Endodermal cell (in vitro differentiated cells): ENCODE results near the gene CLEC10A. TPM values are rescaled to one million over a fixed set of nuclear protein-coding genes. Genes with fewer than 3 reads are reported as not detected.

Experiments
- DNase-seq: peaks from one replicate; pipeline ENCODE4 v3.0.0-alpha.2; 2017
- H3K27ac ChIP-seq: 2 replicates; pipeline ENCODE4 v1.5.1; 2013; ENCODE audit warnings: mild to moderate bottlenecking, low read depth, low read length, moderate library complexity
- H3K27me3 ChIP-seq: 2 replicates; pipeline ENCODE4 v1.6.1; 2013; ENCODE audit warnings: mild to moderate bottlenecking, low read length, moderate library complexity; ENCODE audit not compliant: insufficient read depth, control insufficient read depth, poor library complexity, severe bottlenecking
- H3K36me3 ChIP-seq: 2 replicates; pipeline ENCODE4 v1.7.0; 2013; ENCODE audit warnings: mild to moderate bottlenecking, low read length, moderate library complexity; ENCODE audit not compliant: control insufficient read depth, insufficient read depth
- H3K4me1 ChIP-seq: one replicate; pipeline ENCODE4 v1.7.0; 2013; ENCODE audit warnings: low read length; ENCODE audit not compliant: control insufficient read depth, insufficient read depth
- H3K4me3 ChIP-seq: 2 replicates; pipeline ENCODE4 v1.5.1; 2013; ENCODE audit warnings: mild to moderate bottlenecking, low read length, moderate library complexity
- H3K9ac ChIP-seq: 2 replicates; pipeline ENCODE4 v1.6.1; 2013; ENCODE audit warnings: mild to moderate bottlenecking, low read length, moderate library complexity; ENCODE audit not compliant: poor library complexity, severe bottlenecking; ENCODE audit errors: extremely low read depth
- H3K9me3 ChIP-seq: 2 replicates; pipeline ENCODE4 v1.6.1; 2013; ENCODE audit warnings: mild to moderate bottlenecking, low read length, moderate library complexity; ENCODE audit not compliant: control insufficient read depth
- H3K27ac Mint-ChIP-seq: 2 replicates; pipeline ENCODE4 v1.8.0; 2020; ENCODE audit warnings: mixed read lengths
- H3K27me3 Mint-ChIP-seq: 2 replicates; pipeline ENCODE4 v1.8.0; 2021; ENCODE audit warnings: mild to moderate bottlenecking, mixed read lengths; ENCODE audit not compliant: insufficient read depth
- H3K36me3 Mint-ChIP-seq: 2 replicates; pipeline ENCODE4 v1.8.0; 2020; ENCODE audit warnings: low read depth, mixed read lengths
- H3K4me1 Mint-ChIP-seq: 2 replicates; pipeline ENCODE4 v1.8.0; 2020; ENCODE audit warnings: mixed read lengths
- H3K4me3 Mint-ChIP-seq: 2 replicates; pipeline ENCODE4 v1.8.0; 2020; ENCODE audit warnings: mild to moderate bottlenecking, moderate library complexity, mixed read lengths
- H3K9me3 Mint-ChIP-seq: 2 replicates; pipeline ENCODE4 v1.8.0; 2020; ENCODE audit warnings: mild to moderate bottlenecking, mixed read lengths
- WGBS, 2 experiments: methylation state at CpG; one replicate each; pipeline versions ENCODE4 v1.1.5 to v1.1.7; 2013; ENCODE audit warnings: missing lambda C conversion rate in 2 of 2, mixed read lengths in 1 of 2; ENCODE audit not compliant: insufficient coverage in 1 of 2, insufficient read length in 1 of 2; 5-methylcytosine and 5-hydroxymethylcytosine counted together
- total RNA-seq, 2 donors: library from RNA; stranded (reverse); fragmentation: NEBNext Ultra II Directional in 1 of 2; extraction: Animal tissue kit (Norgen Biotek cat#: 25700) in 1 of 2; gene quantifications; 2 replicates in 1 of 2; 3 replicates in 1 of 2; pipeline ENCODE4 v1.2.1, GENCODE V29; 2021
- TF ChIP-seq, protein P1 (sequence below): fragments of 200-600 bp; sonication (generic); conservative IDR thresholded peaks from 2 replicates; pipeline ENCODE4 v1.5.0; 2021; ENCODE audit warnings: antibody characterized with exemption, mild to moderate bottlenecking

The CLEC10A gene
- total RNA-seq, 2 donors from 2014 or later: not detected

DNA sequence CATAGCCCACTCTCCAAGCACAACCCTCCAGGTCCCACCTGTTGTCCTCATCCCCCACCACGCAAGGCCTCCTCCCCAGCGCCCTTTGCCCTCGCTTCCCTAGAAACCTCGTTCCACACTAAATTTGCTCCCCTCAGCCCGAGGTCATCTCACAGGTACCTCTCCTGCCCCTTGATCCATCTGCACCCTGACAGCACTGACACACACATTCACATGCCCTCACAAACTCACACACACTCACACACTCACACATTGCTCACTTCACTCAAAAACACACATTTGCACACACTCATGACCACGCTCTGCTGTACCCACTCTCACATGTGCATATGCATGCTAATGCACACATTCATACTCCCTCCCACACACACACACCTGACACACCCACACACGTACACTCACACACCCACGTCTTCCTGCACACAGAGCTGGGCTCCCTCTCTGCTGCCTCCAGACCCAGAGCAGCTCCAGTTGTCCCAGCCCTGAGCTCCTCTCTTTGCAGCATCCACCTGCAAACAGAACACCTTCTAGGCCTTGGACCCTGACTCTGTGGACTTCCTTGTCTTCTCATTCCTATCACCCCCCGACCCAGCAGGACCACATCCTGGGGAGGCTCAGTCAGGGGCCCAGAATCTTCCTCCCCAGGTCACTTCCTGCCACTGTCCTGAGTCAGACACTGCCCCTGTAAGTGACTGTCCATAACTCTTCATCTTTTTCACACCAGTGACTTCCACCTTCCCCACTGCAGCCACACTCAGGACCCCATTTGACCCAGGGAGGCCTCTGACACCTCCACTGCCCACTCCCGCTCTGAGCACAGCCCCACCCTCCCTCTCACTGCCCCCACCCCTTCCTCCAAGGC is 29.6 kb upstream of the CLEC10A start:
- no peak overlapping the region for H3K27ac Mint-ChIP-seq
- DNase-seq: no peak
- no peak overlapping the region for H3K9ac ChIP-seq
- H3K27me3 Mint-ChIP-seq: no peaks in the 10 kb centered on the region
- no peaks in the 10 kb centered on the region for H3K36me3 Mint-ChIP-seq
- H3K27ac ChIP-seq: no peak overlapping the region
- H3K9me3 Mint-ChIP-seq: no peaks in the 10 kb centered on the region
- no peaks in the 10 kb centered on the region for H3K9me3 ChIP-seq
- no peak overlapping the region for H3K4me3 ChIP-seq
- TF ChIP-seq, protein P1, sequence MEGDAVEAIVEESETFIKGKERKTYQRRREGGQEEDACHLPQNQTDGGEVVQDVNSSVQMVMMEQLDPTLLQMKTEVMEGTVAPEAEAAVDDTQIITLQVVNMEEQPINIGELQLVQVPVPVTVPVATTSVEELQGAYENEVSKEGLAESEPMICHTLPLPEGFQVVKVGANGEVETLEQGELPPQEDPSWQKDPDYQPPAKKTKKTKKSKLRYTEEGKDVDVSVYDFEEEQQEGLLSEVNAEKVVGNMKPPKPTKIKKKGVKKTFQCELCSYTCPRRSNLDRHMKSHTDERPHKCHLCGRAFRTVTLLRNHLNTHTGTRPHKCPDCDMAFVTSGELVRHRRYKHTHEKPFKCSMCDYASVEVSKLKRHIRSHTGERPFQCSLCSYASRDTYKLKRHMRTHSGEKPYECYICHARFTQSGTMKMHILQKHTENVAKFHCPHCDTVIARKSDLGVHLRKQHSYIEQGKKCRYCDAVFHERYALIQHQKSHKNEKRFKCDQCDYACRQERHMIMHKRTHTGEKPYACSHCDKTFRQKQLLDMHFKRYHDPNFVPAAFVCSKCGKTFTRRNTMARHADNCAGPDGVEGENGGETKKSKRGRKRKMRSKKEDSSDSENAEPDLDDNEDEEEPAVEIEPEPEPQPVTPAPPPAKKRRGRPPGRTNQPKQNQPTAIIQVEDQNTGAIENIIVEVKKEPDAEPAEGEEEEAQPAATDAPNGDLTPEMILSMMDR: no peak
- H3K36me3 ChIP-seq: no peaks in the 10 kb centered on the region
- no peaks in the 10 kb centered on the region for H3K4me1 ChIP-seq
- no peaks in the 10 kb centered on the region for H3K27me3 ChIP-seq
- peaks cover 13% of the 10 kb centered on the region for H3K4me1 Mint-ChIP-seq
- H3K4me3 Mint-ChIP-seq: no peak overlapping the region
- WGBS, 2 experiments: 83 to 89% methylated on average over 10 of the region's 10 CpGs

DNA sequence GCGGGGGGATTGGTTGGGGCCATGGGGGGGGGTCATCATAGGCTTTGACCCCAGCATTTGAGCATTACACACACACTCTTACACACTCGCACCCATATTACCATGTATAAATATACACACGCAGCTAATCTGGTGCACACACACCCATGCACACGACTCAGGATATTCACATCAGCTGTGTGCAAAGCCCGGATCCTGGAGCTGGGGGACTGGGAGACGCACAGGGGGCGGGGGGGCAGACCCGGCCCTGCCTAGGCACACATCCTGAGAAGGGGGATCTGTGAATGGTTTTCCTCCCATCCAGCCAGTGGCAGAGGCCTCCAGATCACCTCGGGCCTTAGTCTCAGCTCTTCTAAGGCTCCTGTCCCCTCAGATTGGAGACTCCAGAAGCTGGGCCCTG is 28.9 kb upstream of the CLEC10A start:
- no peak for DNase-seq
- Histone ChIP-seq H3K4me3 (no peak overlapping the region), H3K9ac (no peak overlapping the region), H3K27me3 (no peaks in the 10 kb centered on the region), H3K9me3 (no peaks in the 10 kb centered on the region), H3K36me3 (no peaks in the 10 kb centered on the region), H3K4me1 (no peaks in the 10 kb centered on the region), H3K27ac (no peak overlapping the region)
- Mint-ChIP-seq H3K4me3 (no peak overlapping the region), H3K9me3 (no peaks in the 10 kb centered on the region), H3K27me3 (no peaks in the 10 kb centered on the region), H3K4me1 (peaks cover 11% of the 10 kb centered on the region), H3K27ac (no peak overlapping the region), H3K36me3 (no peaks in the 10 kb centered on the region)
- TF ChIP-seq, protein P1: no peak
- 90 to 100% methylated on average over 4 to 9 of the region's 9 CpGs for WGBS, 2 experiments

DNA sequence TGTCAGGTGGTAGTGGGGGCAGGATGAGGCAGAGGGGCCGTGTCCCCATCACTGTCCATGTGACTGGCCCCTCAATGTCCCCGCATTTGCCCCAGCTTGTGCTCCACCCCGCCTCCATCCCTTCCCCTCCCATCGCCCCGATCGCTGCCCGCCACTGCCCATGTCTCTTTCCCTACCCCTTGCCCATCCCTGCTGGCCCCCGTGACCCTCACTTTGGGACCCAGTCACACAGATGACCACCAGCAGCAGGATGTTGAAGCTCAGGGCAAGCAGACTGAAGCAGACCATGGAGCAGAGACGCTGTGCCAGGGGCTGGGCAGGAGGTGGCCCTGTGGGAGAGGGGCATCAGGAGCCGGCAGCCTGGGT is 28.5 kb upstream of the CLEC10A start:
- 94% methylated on average over 3 to 10 of the region's 10 CpGs for WGBS, 2 experiments
- no peak overlapping the region for H3K4me3 Mint-ChIP-seq

More for the DNA sequence above, 28.5 kb upstream of the CLEC10A start:
- no peak overlapping the region for H3K27ac ChIP-seq
- H3K9me3 ChIP-seq: no peaks in the 10 kb centered on the region
- no peaks in the 10 kb centered on the region for H3K9me3 Mint-ChIP-seq
- no peak overlapping the region for H3K27ac Mint-ChIP-seq
- H3K27me3 ChIP-seq: no peaks in the 10 kb centered on the region
- TF ChIP-seq, protein P1: no peak
- no peak for DNase-seq
- H3K4me3 ChIP-seq: no peak overlapping the region
- H3K4me1 Mint-ChIP-seq: peaks cover 11% of the 10 kb centered on the region
- H3K4me1 ChIP-seq: no peaks in the 10 kb centered on the region
- no peaks in the 10 kb centered on the region for H3K36me3 ChIP-seq
- H3K36me3 Mint-ChIP-seq: no peaks in the 10 kb centered on the region
- H3K9ac ChIP-seq: no peak overlapping the region
- H3K27me3 Mint-ChIP-seq: no peaks in the 10 kb centered on the region
